Stimulated activated CD8-positive, alpha-beta memory T cell treated with anti-CD3 and anti-CD28 coated beads, Interleukin-15, amount 100 ng/mL, for 4 hours (primary cell): ENCODE data around the gene MAPK7.
"Not testable (repeated sequence)": the region's sequence is repeated elsewhere in the genome, so short reads cannot be mapped to it uniquely, and the experiment has no call there.

Experiments used
- DNase-seq, 2 donors: peaks; one replicate each; pipeline ENCODE4 v3.0.0-alpha.2; 2020; ENCODE audit warnings: low read depth in 2 of 2

MAPK7 gene

DNA sequence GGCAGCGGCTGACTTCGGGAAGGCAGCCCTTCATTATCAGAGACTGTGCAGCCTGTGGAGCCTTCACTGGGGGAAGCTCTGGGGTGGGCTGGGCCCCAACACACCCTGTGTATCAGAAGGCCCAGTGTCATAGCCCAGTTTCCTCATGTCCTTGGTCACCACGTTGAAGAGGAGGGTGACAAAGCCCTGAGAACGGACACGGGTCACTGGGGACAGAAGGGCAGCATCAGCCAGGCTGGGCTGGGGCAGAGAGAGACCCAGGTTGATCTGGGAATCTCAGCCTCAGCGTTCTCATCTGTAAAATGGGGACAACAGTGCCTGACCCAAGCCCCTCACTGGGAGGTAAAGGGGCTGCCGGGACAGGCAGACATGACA, 35.1 kb upstream of the MAPK7 start:
- DNase-seq, result no peak

DNA sequence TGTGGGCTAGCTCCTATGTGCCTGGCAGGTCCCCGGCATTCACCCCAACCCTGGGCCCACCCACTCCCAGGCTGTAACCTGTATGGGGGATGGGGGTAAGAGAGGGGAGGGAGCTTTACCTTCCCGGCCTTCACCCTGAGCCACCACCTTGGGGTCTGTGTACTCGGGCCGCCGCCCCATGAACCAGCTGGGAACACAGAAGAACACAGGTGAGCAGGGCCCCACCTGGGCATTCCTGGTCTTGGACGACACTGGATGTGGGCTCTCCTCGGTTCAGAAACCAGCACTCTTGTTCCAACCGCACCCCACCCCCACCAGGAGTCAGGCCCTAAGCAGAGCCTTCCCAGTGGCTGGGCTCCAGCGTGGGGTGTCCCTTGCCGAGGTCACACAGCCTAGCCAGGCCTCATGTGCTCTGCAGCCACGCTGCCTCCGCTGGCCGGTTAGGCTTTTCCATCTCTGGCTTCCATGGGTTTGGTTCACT, 34.6 kb upstream of the MAPK7 start:
- DNase-seq, result no peak

DNA sequence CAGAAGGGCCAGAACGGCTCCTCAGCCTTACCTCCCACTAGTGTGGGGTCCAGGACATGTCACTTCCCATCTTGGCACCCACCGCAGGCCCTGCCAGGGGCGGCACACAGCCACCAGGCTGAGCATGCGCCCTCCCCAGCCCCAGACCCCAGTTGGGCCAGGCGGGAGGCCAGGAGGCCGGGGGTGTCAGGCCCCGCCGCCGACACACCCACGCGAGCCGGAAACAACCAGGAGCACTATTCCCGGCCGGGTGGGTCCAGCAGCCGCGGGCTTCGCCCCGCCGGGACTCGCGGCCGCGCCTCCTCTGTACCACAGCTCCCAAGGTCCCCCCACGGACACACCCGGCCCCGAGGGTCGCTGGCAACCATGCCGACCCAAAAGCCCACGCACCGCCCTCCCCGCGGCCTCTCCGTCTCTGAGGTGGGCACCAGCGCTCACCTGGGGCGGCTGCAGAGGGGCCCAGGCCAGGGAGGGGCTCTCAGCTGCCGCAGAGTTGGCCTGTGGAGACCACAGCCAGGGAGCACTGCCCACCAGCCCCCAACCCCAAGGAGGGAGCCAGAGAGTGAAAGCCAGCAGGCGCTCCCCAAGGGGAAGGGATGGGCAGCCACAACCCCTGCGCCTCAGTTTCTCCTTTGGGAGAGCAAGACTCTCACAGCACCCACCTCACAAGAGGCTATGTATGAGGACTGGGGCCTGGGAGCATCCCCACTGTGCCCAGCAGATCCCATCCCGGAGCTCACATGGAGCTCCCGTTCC, 33.8 kb upstream of the MAPK7 start:
- no peak for DNase-seq

DNA sequence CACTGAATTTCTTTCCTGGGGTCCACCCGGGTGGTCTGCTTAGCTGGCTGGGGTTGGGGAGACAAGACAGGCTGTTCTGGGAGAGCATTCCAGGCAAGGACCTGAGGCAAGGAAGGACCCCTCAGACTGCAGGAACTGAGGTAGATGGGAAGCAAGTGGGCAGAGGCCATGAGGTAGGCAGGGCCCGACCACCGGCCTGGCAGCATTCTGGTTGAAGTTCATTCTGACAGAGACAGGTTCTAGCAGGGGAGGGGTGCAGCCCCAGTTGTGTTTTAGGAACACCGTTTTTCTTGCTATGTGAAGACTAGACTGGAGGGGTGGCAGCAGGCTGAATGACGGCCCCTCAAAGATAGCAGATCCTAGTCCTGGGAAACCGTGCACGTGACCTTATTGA, 33.2 kb upstream of the MAPK7 start:
- no peak for DNase-seq

DNA sequence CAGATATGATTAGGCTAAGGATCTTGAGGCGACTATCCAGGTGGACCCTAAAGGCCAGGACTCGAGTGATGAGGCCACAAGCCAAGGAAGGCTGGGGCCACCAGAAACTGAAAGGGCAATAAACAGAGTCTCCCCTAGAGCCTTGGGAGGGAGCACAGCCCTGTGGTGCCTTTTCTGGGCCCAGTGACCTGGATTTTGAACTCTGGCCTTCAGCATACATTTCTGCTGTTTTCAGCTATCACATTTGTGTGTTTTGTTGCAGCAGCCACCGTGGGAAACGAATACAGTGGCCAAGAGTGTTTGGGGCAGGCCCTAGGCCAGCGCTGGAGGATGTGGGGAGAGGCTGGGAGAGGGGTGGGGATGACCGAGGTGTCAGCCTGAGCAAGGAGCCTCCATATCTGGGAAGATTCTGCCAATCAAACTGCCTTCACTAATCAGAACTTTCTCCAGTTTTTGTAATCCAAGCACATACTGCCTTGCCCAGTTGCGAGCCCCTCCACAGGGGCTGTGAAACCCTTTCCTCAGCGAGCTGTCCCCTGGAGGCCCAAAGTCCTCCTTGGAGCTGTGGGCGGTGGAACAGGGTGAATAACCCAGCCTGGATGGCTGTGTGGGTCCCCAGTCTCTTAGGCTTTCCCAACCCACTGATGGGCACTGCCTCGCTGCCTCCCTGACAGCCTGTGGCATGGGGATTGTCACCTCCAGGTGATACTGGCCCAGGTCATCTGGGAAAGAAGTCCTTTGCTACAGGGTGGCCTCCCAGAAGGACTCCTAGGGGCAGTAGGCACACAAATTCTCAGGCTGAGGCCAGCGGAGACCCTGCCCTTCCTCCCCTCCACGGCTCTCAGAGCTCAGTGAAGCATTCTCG, 32.6 kb upstream of the MAPK7 start:
- DNase-seq, result no peak

DNA sequence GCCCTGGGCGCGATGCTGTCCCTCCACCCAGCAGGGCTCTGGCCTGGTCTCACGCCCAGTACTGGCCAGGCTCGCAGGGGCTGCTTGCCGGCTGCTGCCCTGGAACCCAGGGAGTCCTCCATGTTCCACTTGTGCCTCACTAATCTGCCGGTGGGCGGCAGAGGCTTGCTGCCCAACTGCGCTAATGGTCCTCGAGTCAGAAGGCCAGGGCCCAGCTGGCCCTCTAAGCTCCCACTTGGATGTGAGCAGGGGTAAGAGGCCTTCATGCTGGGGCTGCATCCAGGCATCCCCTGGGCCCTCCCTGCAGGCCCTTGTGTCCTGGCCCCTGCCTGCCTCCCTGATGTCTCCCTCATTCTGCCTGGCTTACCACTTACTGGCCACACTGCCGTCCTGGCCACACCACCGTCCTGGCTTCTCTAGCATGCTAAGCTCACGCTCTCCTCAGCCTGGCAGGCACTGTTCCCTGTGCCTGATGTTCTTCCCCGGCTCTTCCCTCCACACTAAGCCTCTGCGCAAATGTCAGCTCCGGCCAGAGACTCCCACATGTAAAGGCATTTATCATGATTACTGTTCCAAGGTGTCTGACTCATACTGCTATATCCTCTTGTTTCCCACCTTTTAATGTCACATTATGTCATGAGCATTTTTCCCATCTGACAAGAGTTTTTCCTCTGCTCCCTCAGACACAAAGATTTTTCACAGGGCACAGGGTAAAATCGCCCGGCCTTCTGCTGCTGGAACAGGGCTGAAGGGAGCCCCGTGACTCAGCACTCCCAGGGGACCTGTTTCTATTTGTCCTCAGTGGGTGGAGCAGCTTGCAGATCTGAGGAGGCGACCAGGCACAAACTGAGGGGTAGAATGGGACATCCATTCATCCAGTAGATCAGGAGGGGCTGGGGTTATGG, 31.7 kb upstream of the MAPK7 start:
- DNase-seq, result no peak

DNA sequence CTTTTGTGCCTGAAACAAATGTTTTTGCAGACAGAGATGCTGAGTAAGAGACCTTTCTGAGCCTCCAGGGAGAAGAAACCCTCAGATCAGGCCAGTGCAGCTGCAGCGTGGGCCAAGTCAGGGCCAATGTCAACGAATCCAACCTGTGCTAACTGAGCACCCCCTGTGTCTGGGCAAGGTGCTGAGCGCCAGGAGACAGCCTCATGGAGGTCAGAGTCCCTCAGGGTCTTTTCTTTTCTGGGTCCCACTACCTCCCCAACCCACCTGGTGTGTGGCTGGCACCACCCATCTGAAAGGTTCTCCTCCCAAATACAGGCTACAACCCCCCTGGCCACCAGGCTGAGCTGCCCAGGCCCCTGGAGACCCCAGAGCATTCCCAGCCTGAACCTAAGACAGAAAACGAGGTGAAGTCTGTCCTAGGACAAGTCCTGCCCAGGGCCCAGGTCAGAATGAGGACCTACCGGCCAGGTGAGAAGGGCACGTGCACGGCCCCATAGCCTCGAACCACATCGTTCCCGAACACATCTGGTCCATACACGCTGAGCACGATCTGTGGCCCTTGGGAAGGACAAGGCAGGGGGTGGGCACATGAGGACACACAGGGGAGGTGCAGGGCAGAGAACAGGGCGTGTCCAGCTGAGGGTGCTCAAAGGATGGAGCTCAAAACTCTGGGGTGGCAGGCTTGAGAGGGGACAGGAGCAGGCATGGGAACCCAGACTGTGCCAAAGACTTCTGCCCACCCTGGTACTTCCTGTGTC, 30.8 kb upstream of the MAPK7 start:
- DNase-seq, result no peak

DNA sequence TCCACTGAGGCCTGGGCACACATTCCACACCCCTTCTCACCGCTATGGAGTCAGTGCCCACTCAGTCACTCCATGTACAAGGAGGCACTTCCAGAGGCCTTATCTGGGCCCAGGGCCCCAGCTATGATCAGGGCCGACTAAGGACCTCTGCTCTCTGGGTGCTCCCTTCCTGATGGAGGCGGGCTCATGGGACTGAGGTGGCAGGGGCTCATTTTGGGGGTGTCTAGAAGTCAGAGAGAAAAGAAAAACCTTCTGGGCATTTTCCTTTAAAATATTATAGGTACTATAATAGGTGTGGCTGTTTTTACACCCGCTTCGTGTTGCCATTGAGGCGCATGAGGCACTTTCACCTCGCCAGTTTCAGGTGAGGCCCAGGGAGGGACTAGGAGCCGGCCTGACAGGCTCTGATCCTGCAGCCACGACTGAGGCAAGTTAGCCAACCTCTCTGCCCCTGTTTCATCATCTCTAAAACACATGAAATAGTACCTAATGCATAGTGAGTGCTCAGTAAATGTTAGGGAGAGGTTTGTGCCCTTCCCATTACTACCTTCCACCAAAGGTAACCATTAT, 30.1 kb upstream of the MAPK7 start:
- no peak for DNase-seq

DNA sequence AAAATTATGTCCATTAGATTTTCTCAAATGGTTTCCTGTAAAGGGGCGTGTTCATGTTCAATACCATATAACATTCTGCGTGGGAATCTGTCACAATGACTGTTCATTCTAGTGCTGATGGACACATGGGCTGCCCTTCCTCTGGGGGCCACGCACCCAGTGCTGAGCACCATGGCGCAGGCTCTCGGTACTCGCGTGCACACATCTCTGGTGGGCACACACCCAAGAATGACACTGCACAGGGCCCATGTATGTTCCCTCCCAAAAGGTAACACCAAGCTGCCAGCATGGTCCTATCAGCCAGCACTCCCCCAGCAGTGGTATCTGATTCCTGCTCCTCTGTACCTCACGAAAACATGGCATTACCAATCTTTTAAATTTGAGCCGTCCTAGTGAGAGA, 29.5 kb upstream of the MAPK7 start:
- no peak for DNase-seq

DNA sequence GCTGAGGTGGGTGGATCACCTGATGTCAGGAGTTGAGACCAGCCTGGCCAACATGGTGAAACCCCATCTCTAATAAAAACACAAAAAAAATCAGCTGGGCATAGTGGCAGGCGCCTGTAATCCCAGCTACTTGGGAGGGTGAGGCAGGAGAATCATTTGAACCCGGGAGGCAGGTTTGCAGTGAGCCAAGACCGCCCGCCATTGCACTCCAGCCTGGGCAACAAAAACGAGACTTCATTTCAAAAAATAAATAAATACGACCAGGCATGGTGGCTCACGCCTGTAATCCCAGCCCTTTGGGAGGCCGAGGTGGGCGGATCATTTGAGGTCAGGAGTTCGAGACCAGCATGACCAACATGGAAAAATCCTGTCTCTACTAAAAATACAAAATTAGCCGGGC, 24.9 kb upstream of the MAPK7 start:
- not testable (repeated sequence) for DNase-seq

DNA sequence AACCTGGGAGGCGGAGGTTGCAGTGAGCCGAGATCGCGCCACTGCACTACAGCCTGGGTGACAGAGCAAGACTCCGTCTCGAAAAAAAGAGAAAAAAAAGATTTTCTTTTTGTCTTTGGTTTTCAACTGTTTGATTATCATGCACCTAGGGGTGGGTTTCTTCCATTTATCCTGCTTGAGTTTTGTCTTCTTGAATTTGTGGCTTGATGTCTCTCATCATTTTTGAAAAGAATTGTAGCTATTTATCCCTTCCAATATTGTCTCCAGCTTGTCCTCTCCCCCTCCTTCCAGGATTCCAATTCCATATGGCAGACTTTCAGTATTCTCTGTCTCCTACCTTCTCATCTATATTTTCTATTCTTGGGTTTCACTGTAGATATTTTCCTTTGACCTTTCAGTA, 23.6 kb upstream of the MAPK7 start:
- DNase-seq, result no peak

DNA sequence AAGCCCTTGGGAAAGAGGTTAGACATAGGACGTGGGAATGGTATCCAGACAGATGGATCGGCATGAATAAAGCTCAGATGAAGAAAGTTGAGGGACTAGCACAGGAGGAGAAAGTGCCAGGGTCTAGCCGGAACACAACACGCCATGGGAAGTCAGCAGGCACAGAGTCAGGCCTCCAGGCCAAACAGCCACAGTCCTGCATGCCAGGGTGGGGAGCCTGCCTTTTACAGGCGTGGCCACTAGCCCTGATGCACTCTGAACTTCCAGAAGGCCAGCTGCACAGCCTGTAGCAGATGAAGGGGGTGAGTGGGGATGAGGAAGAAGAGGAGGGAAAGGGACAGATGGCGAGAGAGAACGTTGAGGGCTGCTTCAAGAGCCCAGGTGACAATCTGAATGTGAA, 20.9 kb upstream of the MAPK7 start:
- DNase-seq, result no peak

DNA sequence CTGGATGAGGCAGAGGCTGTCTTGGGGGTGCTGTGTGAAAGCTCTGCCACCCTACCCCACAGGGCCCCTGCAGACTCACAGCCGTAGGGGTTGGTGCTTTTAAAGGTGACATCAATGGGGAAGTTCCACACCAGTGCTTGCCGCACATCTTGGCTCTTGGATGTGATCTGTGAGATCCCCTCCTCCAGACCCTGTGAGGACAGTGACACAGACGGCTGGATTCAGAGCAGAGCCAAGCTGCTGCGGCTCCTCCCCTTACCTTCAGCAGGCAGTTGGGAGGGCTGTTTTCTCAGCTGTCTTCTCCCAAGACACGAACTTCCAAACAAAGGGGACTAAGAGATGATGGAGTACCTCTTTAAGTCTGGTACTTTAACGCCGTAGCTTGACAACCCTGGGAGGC, 20.5 kb upstream of the MAPK7 start:
- no peak for DNase-seq

DNA sequence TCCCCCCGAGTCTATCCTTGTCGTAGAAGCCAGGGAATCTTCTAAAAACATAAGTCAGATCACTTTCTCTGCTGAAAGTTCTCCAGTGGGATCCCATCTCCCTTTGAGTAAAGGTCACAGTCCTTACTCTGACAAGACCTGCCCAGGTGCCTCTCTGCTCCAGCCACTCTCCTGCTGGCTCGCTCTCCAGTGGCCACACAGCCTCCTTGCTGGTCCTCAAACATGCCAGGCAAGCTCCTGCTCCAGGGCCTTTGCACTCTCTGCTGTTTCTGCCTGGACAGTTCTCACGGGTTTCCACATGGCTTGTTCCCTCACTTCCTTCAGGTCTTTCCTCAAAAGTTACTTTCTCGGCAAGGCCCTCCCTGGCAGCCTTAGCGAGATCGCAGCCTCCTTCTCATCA, 19.1 kb upstream of the MAPK7 start:
- no peak for DNase-seq

DNA sequence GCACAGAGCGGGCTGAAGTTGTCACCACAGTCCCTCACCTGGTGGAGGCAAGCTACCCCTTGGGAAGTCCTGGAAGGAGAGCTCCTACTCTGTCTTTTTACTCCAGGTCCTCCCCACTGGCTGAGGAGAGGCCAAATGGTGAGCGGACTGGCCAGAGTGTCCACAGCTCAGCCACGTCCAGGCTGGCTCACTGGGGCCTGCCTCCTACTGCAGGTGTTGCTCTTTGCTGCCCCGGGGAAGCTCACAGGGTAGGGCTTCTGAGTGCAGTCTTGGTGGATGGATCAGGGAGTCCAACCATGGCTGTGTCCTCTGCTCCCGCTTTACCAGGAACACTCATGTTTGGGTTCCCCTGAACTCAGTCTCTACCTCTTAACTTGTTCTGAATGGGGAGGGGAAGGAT, 18.4 kb upstream of the MAPK7 start:
- DNase-seq, result no peak

DNA sequence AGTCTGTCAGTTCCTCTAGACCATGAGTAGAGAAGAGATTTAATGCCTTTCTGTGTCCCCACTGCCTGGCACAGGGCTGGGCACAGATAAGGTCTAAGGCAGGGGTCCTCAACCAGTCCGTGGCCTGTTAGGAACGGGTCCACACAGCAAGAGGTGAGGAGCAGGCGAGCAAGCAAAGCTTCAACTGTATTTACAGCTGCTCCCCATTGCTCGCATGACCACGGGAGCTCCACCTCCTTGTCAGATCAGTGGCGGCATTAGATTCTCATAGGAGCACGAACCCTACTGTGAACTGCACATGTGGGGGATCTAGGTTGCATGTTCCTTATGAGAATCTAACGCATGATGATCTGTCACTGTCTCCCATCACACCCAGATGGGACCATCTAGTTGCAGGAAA, 17.5 kb upstream of the MAPK7 start:
- no peak for DNase-seq

DNA sequence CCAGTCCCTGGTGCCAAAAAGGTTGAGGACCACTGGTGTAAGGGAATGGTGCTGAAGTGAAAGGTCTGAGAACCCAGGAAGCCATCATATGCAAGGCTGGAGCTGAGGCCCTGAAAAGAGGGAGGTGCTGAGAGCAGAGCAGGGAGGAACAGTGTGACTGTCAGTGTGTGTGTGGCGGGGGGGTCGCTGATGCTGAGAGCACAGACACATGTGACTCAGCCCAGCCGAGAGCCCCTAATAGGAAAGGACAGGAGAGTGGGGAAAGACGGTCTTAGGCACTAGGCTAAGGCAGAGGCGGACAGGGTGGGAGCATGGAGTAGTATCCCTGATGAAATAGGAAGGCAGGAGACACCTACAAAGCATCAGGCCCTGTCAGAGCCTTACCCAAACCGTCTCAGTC, 17.0 kb upstream of the MAPK7 start:
- no peak for DNase-seq

DNA sequence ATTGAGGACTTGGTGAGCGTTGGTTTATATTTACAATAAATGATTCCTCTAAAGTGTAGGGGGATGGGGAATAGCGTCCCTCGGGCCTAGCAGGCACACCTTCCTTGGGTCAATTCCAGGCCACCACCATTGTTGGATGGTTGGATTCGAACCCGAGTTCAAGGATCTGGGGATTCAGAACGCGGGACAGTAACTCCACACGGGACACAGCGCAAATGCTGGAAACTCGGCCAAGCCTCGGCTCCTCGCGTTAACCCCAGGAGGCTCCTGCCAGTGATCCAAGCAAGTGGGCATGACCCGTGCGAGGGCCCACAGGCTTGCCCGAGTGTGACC, 16.4 kb upstream of the MAPK7 start:
- DNase-seq, result no peak

DNA sequence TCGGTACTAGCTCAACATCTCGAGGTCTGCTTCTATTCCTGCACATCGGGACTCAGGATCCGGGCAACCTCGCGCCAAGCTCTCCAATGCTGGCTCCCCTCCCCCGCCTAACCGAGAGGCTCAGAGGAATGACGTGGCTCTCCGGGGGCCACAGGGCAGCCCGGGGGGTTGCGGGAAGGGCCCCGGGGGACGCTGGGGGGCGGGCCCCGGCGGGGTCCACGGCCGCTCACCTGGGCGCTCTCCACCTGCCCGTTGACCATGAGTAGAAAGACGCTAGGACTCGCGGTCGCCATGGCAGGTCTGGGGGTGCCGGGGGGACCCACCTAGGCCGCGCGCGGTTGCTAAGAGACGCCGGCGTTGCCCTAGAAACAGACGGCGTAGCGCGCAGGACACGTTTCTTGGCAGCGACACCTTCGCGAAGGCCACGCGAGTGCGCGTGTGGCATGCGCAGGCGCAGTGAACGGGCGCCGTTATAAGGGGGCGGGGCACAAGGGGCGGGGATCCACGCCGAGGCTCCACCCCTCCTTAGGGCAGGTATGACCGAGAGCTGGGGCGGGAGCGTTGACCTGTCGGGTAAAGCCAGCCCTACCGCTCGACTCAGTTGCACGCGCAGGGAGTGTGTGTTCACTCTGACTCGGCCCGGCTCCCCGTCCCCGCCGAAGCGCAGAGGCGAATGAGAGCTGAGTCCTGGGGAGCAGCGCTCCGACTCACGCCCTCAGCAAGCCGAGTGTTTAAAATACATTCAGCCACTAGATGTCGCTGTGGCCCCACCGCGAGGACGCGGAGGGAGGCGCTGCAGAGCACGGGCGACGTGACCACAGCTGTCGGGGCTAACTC, 15.8 kb upstream of the MAPK7 start, which contains the start of gene B9D1:
Gene B9D1, minus strand, starts transcription at position 447 of the 837 bp plus-strand sequence. Its CDS starts 154 bp downstream, at position 293.
- peak; percentile 85 to 93 for DNase-seq

DNA sequence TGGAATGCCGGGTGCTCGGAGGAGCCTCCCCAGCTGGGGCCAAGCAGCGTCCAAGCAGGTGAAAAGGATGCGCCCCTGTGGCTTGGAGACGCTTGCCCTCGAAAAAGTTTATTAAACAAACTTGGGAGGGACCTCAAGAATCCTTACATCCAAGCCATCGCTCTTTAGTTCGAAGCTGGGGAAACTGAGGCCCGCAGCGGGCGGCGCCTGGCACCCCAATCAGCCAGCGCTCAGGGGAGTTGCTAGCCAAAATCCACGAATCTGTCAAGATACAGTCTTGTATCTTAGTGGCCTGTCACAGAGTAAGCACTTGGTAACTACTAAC, 15.2 kb upstream of the MAPK7 start:
- no peak for DNase-seq
